Left lobe of liver (tissue), 2 donors: ENCODE measurements around the gene PPP1R37. TPM values are rescaled to one million over a fixed set of nuclear protein-coding genes. Genes with fewer than 3 reads are reported as not detected.

Source experiments
- ATAC-seq: fragments of 200-7000 bp; cut with Tn5 transposase; one replicate; pipeline ENCODE4 v1.9.1; 2020; ENCODE audit warnings: mild to moderate bottlenecking, moderate library complexity
- DNase-seq: peaks from one replicate; pipeline ENCODE4 v3.0.0-alpha.2; 2020; ENCODE audit warnings: low spot score
- total RNA-seq: library from RNA; stranded (reverse); gene quantifications from one replicate; pipeline ENCODE4 v1.2.1, GENCODE V29; 2021
- donor health status: DM: no; HTN: no; CAD: no; lungs with moderate emphysema.
- donor health status: DM: no; HTN: yes; CAD: no.

The PPP1R37 gene
- total RNA-seq, 1 donor from 2014 or later = 11.3 TPM

GRCh38 chr19:45150751-45151281 lies 57.8 kb downstream of the PPP1R37 start:
- ATAC-seq (peak; percentile 47), DNase-seq (no peak)

- ATAC-seq (no peak), DNase-seq (no peak)
These were observed 58.3 kb downstream of the PPP1R37 start for GRCh38 chr19:45151320-45151719.

- no peak for ATAC-seq
- DNase-seq = no peak
These were observed 59.0 kb downstream of the PPP1R37 start for GRCh38 chr19:45151821-45152503.

GRCh38 chr19:45152504-45153338 lies 59.7 kb downstream of the PPP1R37 start:
- ATAC-seq (peak; percentile 41), DNase-seq (no peak)

- peak; percentile 56 for ATAC-seq
- DNase-seq = no peak
These were observed 60.5 kb downstream of the PPP1R37 start for GRCh38 chr19:45153339-45154063.

- ATAC-seq (peak; percentile 2), DNase-seq (no peak)
These were observed 61.3 kb downstream of the PPP1R37 start for GRCh38 chr19:45154064-45154827.

- ATAC-seq = no peak
- no peak for DNase-seq
These were observed 63.1 kb downstream of the PPP1R37 start for GRCh38 chr19:45156011-45156630.

- ATAC-seq (no peak), DNase-seq (no peak)
These were observed 63.8 kb downstream of the PPP1R37 start for GRCh38 chr19:45156751-45157150.

- DNase-seq = no peak
- ATAC-seq = no peak
These were observed 65.7 kb downstream of the PPP1R37 start for GRCh38 chr19:45158503-45159209.

GRCh38 chr19:45159210-45159970 lies 66.4 kb downstream of the PPP1R37 start:
- ATAC-seq (no peak), DNase-seq (no peak)

GRCh38 chr19:45159971-45160324 lies 67.0 kb downstream of the PPP1R37 start:
- no peak for DNase-seq
- no peak for ATAC-seq

GRCh38 chr19:45160870-45161737 lies 68.1 kb downstream of the PPP1R37 start, which contains the start of gene NKPD1:
Gene NKPD1, minus strand, starts transcription at chr19:45160982. Its CDS starts 832 bp downstream, at chr19:45160150.
- no peak for DNase-seq
- ATAC-seq = peak; percentile 8

GRCh38 chr19:45161738-45162607 lies 69.0 kb downstream of the PPP1R37 start:
- ATAC-seq (peak; percentile 67), DNase-seq (no peak)

- ATAC-seq = peak; percentile 53
- no peak for DNase-seq
These were observed 69.7 kb downstream of the PPP1R37 start for GRCh38 chr19:45162608-45163143.

- DNase-seq (no peak), ATAC-seq (no peak)
These were observed 70.2 kb downstream of the PPP1R37 start for GRCh38 chr19:45163156-45163555.

GRCh38 chr19:45163751-45164460 lies 70.9 kb downstream of the PPP1R37 start:
- DNase-seq (no peak), ATAC-seq (no peak)
